PC-9 (cell line): Measurements from ENCODE around the gene CTNNBL1. TPM values are rescaled to one million over a fixed set of nuclear protein-coding genes. Genes with fewer than 3 reads are reported as not detected.

ENCODE experiments used
- BruUV-seq: library from RNA; stranded (reverse); fragments of 400-500 nt; replicated peaks from 2 replicates; lab custom pipeline; 2021; lab: Mats Ljungman, UMichigan
- CTCF ChIA-PET: fragments of 300-600 bp; sonication (Branson Sonifier 250); formaldehyde crosslinking; loops from one replicate; lab custom pipeline; 2022; ENCODE audit warnings: antibody characterized with exemption; lab: Charles Lee
- POLR2A ChIA-PET: fragments of 300-600 bp; sonication (Branson Sonifier 250); formaldehyde crosslinking; loops from one replicate; lab custom pipeline; 2022; ENCODE audit warnings: antibody characterized with exemption; ENCODE audit not compliant: unreplicated experiment; lab: Charles Lee
- DNase-seq, 2 experiments: peaks; one replicate each; pipeline versions ENCODE4 v3.0.0 to v3.0.0-alpha.2; 2015 to 2022; ENCODE audit warnings: mixed read lengths in 1 of 2
- H2AFZ ChIP-seq: fragments of 200-600 bp; sonication (generic); 2 replicates; pipeline ENCODE4 v1.8.1; 2017; ENCODE audit warnings: antibody characterized with exemption
- H3F3A ChIP-seq: fragments of 200-600 bp; sonication (generic); 2 replicates; pipeline ENCODE4 v1.8.1; 2017; ENCODE audit warnings: antibody characterized with exemption, mild to moderate bottlenecking, low read depth; ENCODE audit not compliant: insufficient read depth
- H3K27ac ChIP-seq: fragments of 200-600 bp; sonication (generic); 2 replicates; pipeline ENCODE4 v1.6.1; 2016; ENCODE audit warnings: mixed run types
- H3K27me3 ChIP-seq: fragments of 200-600 bp; sonication (generic); 2 replicates; pipeline ENCODE4 v1.6.1; 2016; ENCODE audit warnings: low read depth, mixed run types; ENCODE audit not compliant: insufficient read depth
- H3K36me3 ChIP-seq: fragments of 200-600 bp; sonication (generic); 2 replicates; pipeline ENCODE4 v1.6.1; 2016; ENCODE audit warnings: low read depth, mixed run types
- H3K4me1 ChIP-seq: fragments of 200-600 bp; sonication (generic); replicated peaks from 2 replicates; pipeline ENCODE4 v1.6.1; 2016; ENCODE audit warnings: mixed run types; ENCODE audit not compliant: insufficient read depth
- H3K4me2 ChIP-seq: fragments of 200-600 bp; sonication (generic); 2 replicates; pipeline ENCODE4 v1.6.1; 2017; ENCODE audit warnings: mixed run types
- H3K4me3 ChIP-seq: fragments of 200-600 bp; sonication (generic); 2 replicates; pipeline ENCODE4 v1.6.1; 2016; ENCODE audit warnings: mixed run types
- H3K79me2 ChIP-seq: fragments of 200-600 bp; sonication (generic); 2 replicates; pipeline ENCODE4 v1.6.1; 2017; ENCODE audit warnings: low read depth, mixed run types
- H3K9me2 ChIP-seq: fragments of 200-600 bp; sonication (generic); 2 replicates; pipeline ENCODE4 v1.8.1; 2017; ENCODE audit warnings: mild to moderate bottlenecking; ENCODE audit not compliant: insufficient read depth
- H3K9me3 ChIP-seq: fragments of 200-600 bp; sonication (generic); 2 replicates; pipeline ENCODE4 v1.8.1; 2016; ENCODE audit warnings: low read depth; ENCODE audit not compliant: insufficient read depth
- H4K20me1 ChIP-seq: fragments of 200-600 bp; sonication (generic); 2 replicates; pipeline ENCODE4 v1.8.1; 2017; ENCODE audit not compliant: insufficient read depth
- CTCF ChIP-seq: fragments of 200-600 bp; sonication (generic); conservative IDR thresholded peaks from 2 replicates; pipeline ENCODE4 v1.6.1; 2017; ENCODE audit warnings: mixed run types, antibody characterized with exemption, mild to moderate bottlenecking, moderate library complexity
- EZH2 ChIP-seq: fragments of 200-600 bp; sonication (generic); IDR thresholded peaks from 2 replicates; pipeline ENCODE4 v1.8.0; 2017; ENCODE audit warnings: antibody characterized with exemption, low read depth
- intact Hi-C: fragments of 100-400 bp; cut with micrococcal nuclease; formaldehyde crosslinking; loops from one replicate; pipeline ENCODE4 v1.10.0; 2022; ENCODE audit not compliant: unreplicated experiment
- total RNA-seq: library from RNA; stranded (reverse); gene quantifications from 2 replicates; pipeline ENCODE4 v1.2.3, GENCODE V29; 2021

Gene CTNNBL1
- total RNA-seq, 1 experiment from 2014 or later: 83.5 TPM

- Histone ChIP-seq H3K4me3 (no peak overlapping the region), H3K4me1 (no peaks in the 10 kb centered on the region), H3K36me3 (no peaks in the 10 kb centered on the region), H3K27ac (no peak overlapping the region), H3F3A (no peaks in the 10 kb centered on the region), H3K9me2 (no peaks in the 10 kb centered on the region), H3K79me2 (no peaks in the 10 kb centered on the region), H3K4me2 (no peak overlapping the region), H2AFZ (no peak overlapping the region), H3K9me3 (no peaks in the 10 kb centered on the region), H3K27me3 (no peaks in the 10 kb centered on the region), H4K20me1 (no peaks in the 10 kb centered on the region)
- BruUV-seq: no TSS peak
- CTCF ChIA-PET: no interaction called here
- no peak for DNase-seq
- POLR2A ChIA-PET: no interaction called here
- TF ChIP-seq CTCF: no peak
- TF ChIP-seq EZH2: no peak
- intact Hi-C loops: no loop called here
These were observed 135.3 kb downstream of the CTNNBL1 start for GRCh38 chr20:37829128-37829527.

- Histone ChIP-seq H3K4me2 (no peak overlapping the region), H3K27ac (no peak overlapping the region), H2AFZ (no peak overlapping the region), H3K27me3 (no peaks in the 10 kb centered on the region), H3K4me3 (no peak overlapping the region), H3K79me2 (no peaks in the 10 kb centered on the region), H3K9me2 (no peaks in the 10 kb centered on the region), H3K36me3 (no peaks in the 10 kb centered on the region), H4K20me1 (no peaks in the 10 kb centered on the region; the same call in 1 of the 2 replicates), H3K9me3 (no peaks in the 10 kb centered on the region), H3F3A (no peaks in the 10 kb centered on the region), H3K4me1 (no peaks in the 10 kb centered on the region)
- no peak for DNase-seq
- CTCF ChIA-PET: no interaction called here
- POLR2A ChIA-PET: no interaction called here
- intact Hi-C loops: no loop called here
- TF ChIP-seq EZH2 (no peak), CTCF (no peak)
- BruUV-seq: no TSS peak
These were observed 139.5 kb downstream of the CTNNBL1 start for GRCh38 chr20:37833221-37833896.

- ChIA-PET POLR2A (no interaction called here), CTCF (no interaction called here)
- Histone ChIP-seq H3K4me1 (no peaks in the 10 kb centered on the region), H3K4me2 (no peak overlapping the region), H3K27me3 (no peaks in the 10 kb centered on the region), H4K20me1 (no peaks in the 10 kb centered on the region; the same call in 1 of the 2 replicates), H3K27ac (no peak overlapping the region), H3K36me3 (no peaks in the 10 kb centered on the region), H3K79me2 (no peaks in the 10 kb centered on the region), H2AFZ (no peak overlapping the region), H3K9me3 (no peaks in the 10 kb centered on the region), H3K9me2 (no peaks in the 10 kb centered on the region), H3K4me3 (no peak overlapping the region), H3F3A (no peaks in the 10 kb centered on the region)
- no TSS peak for BruUV-seq
- TF ChIP-seq EZH2 (no peak), CTCF (no peak)
- intact Hi-C loops: no loop called here
- no peak for DNase-seq
These were observed 143.1 kb downstream of the CTNNBL1 start for GRCh38 chr20:37836926-37837325.
